Measurements from ENCODE around the gene CXCL11. TPM values are rescaled to one million over a fixed set of nuclear protein-coding genes. Genes with fewer than 3 reads are reported as not detected.
"Not testable (repeated sequence)": the region's sequence is repeated elsewhere in the genome, so short reads cannot be mapped to it uniquely, and the experiment has no call there.

The CXCL11 gene
- total RNA-seq, 1 donor from 2014 or later, result not detected

DNA sequence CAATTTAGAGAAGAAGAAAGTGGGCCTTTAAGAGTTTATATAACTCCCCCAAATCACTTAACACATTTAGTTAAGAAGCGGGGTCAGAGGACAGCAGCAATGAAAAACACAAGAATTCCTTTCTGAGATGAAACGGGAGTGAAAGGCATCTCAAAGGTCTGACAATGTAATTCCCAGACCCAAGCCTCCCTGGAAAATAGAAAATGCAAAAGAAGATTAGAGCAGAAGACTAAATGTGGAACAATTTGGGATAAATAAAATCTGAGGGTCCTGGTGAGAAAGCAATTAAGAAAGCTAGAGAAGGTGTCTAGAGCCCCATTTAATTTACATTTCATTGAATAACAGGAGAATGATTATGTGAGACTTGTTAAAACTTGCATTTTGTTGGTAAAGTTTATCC, 19.6 kb upstream of the CXCL11 start:
- no peaks in the 10 kb centered on the region for H3K27me3 Mint-ChIP-seq
- H3K4me1 Mint-ChIP-seq (ENCODE audit: low read depth), result peaks cover 22% of the 10 kb centered on the region
- TF ChIP-seq, protein P1, sequence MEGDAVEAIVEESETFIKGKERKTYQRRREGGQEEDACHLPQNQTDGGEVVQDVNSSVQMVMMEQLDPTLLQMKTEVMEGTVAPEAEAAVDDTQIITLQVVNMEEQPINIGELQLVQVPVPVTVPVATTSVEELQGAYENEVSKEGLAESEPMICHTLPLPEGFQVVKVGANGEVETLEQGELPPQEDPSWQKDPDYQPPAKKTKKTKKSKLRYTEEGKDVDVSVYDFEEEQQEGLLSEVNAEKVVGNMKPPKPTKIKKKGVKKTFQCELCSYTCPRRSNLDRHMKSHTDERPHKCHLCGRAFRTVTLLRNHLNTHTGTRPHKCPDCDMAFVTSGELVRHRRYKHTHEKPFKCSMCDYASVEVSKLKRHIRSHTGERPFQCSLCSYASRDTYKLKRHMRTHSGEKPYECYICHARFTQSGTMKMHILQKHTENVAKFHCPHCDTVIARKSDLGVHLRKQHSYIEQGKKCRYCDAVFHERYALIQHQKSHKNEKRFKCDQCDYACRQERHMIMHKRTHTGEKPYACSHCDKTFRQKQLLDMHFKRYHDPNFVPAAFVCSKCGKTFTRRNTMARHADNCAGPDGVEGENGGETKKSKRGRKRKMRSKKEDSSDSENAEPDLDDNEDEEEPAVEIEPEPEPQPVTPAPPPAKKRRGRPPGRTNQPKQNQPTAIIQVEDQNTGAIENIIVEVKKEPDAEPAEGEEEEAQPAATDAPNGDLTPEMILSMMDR (IDR thresholded peaks at IDR 0.05; ENCODE audit: unreplicated experiment), result no peak
- no peaks in the 10 kb centered on the region for H3K36me3 Mint-ChIP-seq (ENCODE audit: insufficient read depth)
- no peak overlapping the region for H3K27ac Mint-ChIP-seq
- DNase-seq (ENCODE audit: low spot score, unreplicated experiment), result no peak
- H3K9me3 Mint-ChIP-seq (ENCODE audit: low read depth), result peaks cover 6% of the 10 kb centered on the region
- no peak overlapping the region for H3K4me3 Mint-ChIP-seq (ENCODE audit: low read depth)

GRCh38 chr4:76055016-76055415, 19.1 kb upstream of the CXCL11 start:
- no peak for DNase-seq (ENCODE audit: low spot score, unreplicated experiment)
- no peaks in the 10 kb centered on the region for H3K36me3 Mint-ChIP-seq (ENCODE audit: insufficient read depth)
- H3K4me1 Mint-ChIP-seq (ENCODE audit: low read depth), result peaks cover 22% of the 10 kb centered on the region
- H3K4me3 Mint-ChIP-seq (ENCODE audit: low read depth), result no peak overlapping the region
- H3K9me3 Mint-ChIP-seq (ENCODE audit: low read depth), result peaks cover 6% of the 10 kb centered on the region
- H3K27ac Mint-ChIP-seq, result no peak overlapping the region
- H3K27me3 Mint-ChIP-seq, result no peaks in the 10 kb centered on the region
- TF ChIP-seq, protein P1 (IDR thresholded peaks at IDR 0.05; ENCODE audit: unreplicated experiment), result no peak

DNA sequence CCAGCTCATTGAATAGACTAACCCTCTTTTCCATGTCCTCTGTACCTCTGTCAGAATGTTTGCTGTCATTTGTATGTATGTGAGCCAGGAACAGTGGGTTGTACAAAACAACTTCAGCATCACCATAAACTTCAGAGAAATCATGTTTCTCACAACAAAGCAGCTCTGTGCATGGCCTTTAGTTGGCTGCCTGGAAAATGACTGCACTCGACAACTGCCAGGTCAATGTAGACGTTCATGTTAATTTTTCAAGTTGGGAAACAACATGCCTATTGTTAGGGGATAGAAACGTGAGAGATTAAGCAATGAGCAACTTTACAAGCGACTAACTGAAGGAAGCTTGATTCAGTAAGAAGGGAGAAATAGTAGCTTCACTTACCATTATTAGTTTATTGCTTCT, 17.9 kb upstream of the CXCL11 start:
- Mint-ChIP-seq H3K9me3 (ENCODE audit: low read depth) (peaks cover 5% of the 10 kb centered on the region), H3K36me3 (ENCODE audit: insufficient read depth) (no peaks in the 10 kb centered on the region)

GRCh38 chr4:76050560-76051050, 14.7 kb upstream of the CXCL11 start:
- H3K27me3 Mint-ChIP-seq; H3K4me3 Mint-ChIP-seq (ENCODE audit: low read depth); H3K9me3 Mint-ChIP-seq (ENCODE audit: low read depth); H3K27ac Mint-ChIP-seq; DNase-seq (ENCODE audit: low spot score, unreplicated experiment); H3K36me3 Mint-ChIP-seq (ENCODE audit: insufficient read depth): not testable (repeated sequence)
- peaks cover 12% of the 10 kb centered on the region for H3K4me1 Mint-ChIP-seq (ENCODE audit: low read depth)

More for the DNA sequence above, 17.9 kb upstream of the CXCL11 start:
- Mint-ChIP-seq H3K27ac (peak overlapping the region; percentile 81), H3K4me1 (ENCODE audit: low read depth) (peaks cover 17% of the 10 kb centered on the region), H3K27me3 (no peaks in the 10 kb centered on the region), H3K4me3 (ENCODE audit: low read depth) (peak overlapping the region; percentile 2)
- DNase-seq (ENCODE audit: low spot score, unreplicated experiment), result no peak
- TF ChIP-seq, protein P1 (IDR thresholded peaks at IDR 0.05; ENCODE audit: unreplicated experiment), result no peak

DNA sequence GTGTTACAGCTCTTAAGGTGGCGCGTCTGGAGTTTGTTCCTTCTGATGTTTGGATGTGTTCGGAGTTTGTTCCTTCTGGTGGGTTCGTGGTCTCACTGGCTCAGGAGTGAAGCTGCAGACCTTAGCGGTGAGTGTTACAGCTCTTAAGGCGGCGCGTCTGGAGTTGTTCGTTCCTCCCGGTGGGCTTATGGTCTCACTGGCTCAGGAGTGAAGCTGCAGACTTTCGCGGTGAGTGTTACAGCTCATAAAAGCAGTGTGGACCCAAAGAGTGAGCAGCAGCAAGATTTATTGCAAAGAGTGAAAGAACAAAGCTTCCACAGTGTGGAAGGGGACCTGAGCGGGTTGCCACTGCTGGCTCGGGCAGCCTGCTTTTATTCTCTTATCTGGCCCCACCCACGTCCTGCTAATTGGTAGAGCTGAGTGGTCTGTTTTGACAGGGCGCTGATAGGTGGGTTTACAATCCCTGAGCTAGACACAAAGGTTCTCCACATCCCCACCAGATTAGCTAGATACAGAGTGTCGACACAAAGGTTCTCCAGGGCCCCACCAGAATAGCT, 14.1 kb upstream of the CXCL11 start:
- DNase-seq (ENCODE audit: low spot score, unreplicated experiment); H3K36me3 Mint-ChIP-seq (ENCODE audit: insufficient read depth); H3K27me3 Mint-ChIP-seq; H3K4me1 Mint-ChIP-seq (ENCODE audit: low read depth); H3K27ac Mint-ChIP-seq; H3K9me3 Mint-ChIP-seq (ENCODE audit: low read depth); H3K4me3 Mint-ChIP-seq (ENCODE audit: low read depth): not testable (repeated sequence)

- H3K4me1 Mint-ChIP-seq (ENCODE audit: low read depth); DNase-seq (ENCODE audit: low spot score, unreplicated experiment); H3K9me3 Mint-ChIP-seq (ENCODE audit: low read depth); H3K4me3 Mint-ChIP-seq (ENCODE audit: low read depth); H3K36me3 Mint-ChIP-seq (ENCODE audit: insufficient read depth); H3K27me3 Mint-ChIP-seq; H3K27ac Mint-ChIP-seq: not testable (repeated sequence)
These were observed 8.8 kb upstream of the CXCL11 start for GRCh38 chr4:76044686-76045085.

- not testable (repeated sequence) for H3K27ac Mint-ChIP-seq; H3K4me3 Mint-ChIP-seq (ENCODE audit: low read depth); H3K27me3 Mint-ChIP-seq; H3K4me1 Mint-ChIP-seq (ENCODE audit: low read depth); DNase-seq (ENCODE audit: low spot score, unreplicated experiment); H3K36me3 Mint-ChIP-seq (ENCODE audit: insufficient read depth); H3K9me3 Mint-ChIP-seq (ENCODE audit: low read depth)
These were observed 7.4 kb upstream of the CXCL11 start for GRCh38 chr4:76043306-76043705.

GRCh38 chr4:76042241-76042998, 6.5 kb upstream of the CXCL11 start:
- peak overlapping the region; percentile 27 for H3K27ac Mint-ChIP-seq
- not testable (repeated sequence) for DNase-seq (ENCODE audit: low spot score, unreplicated experiment); H3K9me3 Mint-ChIP-seq (ENCODE audit: low read depth); H3K4me3 Mint-ChIP-seq (ENCODE audit: low read depth); H3K27me3 Mint-ChIP-seq; H3K4me1 Mint-ChIP-seq (ENCODE audit: low read depth); H3K36me3 Mint-ChIP-seq (ENCODE audit: insufficient read depth)
